ENCODE data around the gene KLK1. TPM values are rescaled to one million over a fixed set of nuclear protein-coding genes. Genes with fewer than 3 reads are reported as not detected.

KLK1 gene
- polyA plus RNA-seq, 1 donor from 2014 or later, result not detected

DNA sequence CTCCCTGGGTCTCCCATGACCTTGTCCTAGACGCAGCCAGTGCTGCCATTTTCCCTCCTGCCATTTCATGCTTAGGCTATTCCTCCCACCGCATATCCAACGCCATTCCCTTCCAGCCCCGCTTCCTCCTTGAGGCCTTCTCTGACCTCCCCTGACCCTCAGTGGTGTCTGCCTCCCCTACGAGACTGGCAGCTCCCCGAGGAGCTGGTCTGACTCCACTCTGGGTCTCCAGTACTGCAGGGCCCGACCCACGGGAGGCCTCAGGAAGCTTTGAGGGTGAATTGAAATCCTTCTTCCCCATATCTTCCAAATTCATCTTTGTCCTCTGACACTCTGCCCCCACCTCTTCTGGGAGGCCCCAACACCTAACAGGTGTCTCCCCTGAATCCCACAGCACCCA lies 9.1 kb upstream of the KLK1 start:
- H3F3A ChIP-seq (ENCODE audit: insufficient read depth, low read length, poor library complexity, severe bottlenecking), result no peaks in the 10 kb centered on the region

DNA sequence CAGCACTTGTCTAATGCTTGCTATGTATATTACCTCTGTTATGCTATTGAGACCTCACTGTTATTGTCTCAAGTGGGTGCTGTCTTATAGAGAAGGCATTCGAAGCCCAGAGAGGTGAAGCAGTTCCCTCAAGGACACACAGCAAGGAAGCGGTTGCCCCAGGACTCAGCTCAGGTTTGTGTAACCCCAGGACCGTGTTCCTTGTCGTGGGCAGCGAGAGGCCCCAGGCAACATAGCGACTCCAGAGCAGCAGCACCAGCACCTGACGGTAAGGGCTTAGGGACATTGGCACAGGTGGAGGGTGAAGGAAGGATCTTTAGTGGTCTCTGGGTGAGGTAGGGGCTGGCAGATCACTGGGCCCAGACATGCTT lies 7.4 kb upstream of the KLK1 start:
- H3K9me2 ChIP-seq (ENCODE audit: insufficient read depth, low read length), result no peaks in the 10 kb centered on the region
- H3K79me2 ChIP-seq (replicated peaks; ENCODE audit: insufficient read depth, low read length), result no peaks in the 10 kb centered on the region
- no peak overlapping the region for H3K9ac ChIP-seq (ENCODE audit: low read length)
- no peaks in the 10 kb centered on the region for H3K9me3 ChIP-seq (ENCODE audit: low read length)
- H3K4me3 ChIP-seq (ENCODE audit: low read length), result no peak overlapping the region
- H3K27me3 ChIP-seq (ENCODE audit: insufficient read depth, low read depth, low read length), result peaks cover 12% of the 10 kb centered on the region
- no peaks in the 10 kb centered on the region for H3K36me3 ChIP-seq (ENCODE audit: insufficient read depth, low read length)
- H3K27ac ChIP-seq (ENCODE audit: low read length), result no peak overlapping the region
- no peaks in the 10 kb centered on the region for H3F3A ChIP-seq (ENCODE audit: insufficient read depth, low read length, poor library complexity, severe bottlenecking)
- TF ChIP-seq POLR2AphosphoS5 (IDR thresholded peaks at IDR 0.05) (no peak), MXI1 (conservative IDR thresholded peaks at IDR 0.05; ENCODE audit: poor library complexity, severe bottlenecking) (no peak), EP300 (conservative IDR thresholded peaks at IDR 0.05; ENCODE audit: poor library complexity, severe bottlenecking) (no peak), SMC3 (conservative IDR thresholded peaks at IDR 0.05; ENCODE audit: poor library complexity) (no peak), TAF1 (IDR thresholded peaks at IDR 0.05; ENCODE audit: low read depth) (no peak), RAD21 (conservative IDR thresholded peaks at IDR 0.05) (no peak), EZH2 (IDR thresholded peaks at IDR 0.05; ENCODE audit: borderline replicate concordance, insufficient read depth, low read length, poor library complexity, severe bottlenecking) (no peak)
- TF ChIP-seq, protein P1, sequence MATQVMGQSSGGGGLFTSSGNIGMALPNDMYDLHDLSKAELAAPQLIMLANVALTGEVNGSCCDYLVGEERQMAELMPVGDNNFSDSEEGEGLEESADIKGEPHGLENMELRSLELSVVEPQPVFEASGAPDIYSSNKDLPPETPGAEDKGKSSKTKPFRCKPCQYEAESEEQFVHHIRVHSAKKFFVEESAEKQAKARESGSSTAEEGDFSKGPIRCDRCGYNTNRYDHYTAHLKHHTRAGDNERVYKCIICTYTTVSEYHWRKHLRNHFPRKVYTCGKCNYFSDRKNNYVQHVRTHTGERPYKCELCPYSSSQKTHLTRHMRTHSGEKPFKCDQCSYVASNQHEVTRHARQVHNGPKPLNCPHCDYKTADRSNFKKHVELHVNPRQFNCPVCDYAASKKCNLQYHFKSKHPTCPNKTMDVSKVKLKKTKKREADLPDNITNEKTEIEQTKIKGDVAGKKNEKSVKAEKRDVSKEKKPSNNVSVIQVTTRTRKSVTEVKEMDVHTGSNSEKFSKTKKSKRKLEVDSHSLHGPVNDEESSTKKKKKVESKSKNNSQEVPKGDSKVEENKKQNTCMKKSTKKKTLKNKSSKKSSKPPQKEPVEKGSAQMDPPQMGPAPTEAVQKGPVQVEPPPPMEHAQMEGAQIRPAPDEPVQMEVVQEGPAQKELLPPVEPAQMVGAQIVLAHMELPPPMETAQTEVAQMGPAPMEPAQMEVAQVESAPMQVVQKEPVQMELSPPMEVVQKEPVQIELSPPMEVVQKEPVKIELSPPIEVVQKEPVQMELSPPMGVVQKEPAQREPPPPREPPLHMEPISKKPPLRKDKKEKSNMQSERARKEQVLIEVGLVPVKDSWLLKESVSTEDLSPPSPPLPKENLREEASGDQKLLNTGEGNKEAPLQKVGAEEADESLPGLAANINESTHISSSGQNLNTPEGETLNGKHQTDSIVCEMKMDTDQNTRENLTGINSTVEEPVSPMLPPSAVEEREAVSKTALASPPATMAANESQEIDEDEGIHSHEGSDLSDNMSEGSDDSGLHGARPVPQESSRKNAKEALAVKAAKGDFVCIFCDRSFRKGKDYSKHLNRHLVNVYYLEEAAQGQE (IDR thresholded peaks at IDR 0.05; ENCODE audit: borderline replicate concordance), result no peak
- TF ChIP-seq, protein P2, sequence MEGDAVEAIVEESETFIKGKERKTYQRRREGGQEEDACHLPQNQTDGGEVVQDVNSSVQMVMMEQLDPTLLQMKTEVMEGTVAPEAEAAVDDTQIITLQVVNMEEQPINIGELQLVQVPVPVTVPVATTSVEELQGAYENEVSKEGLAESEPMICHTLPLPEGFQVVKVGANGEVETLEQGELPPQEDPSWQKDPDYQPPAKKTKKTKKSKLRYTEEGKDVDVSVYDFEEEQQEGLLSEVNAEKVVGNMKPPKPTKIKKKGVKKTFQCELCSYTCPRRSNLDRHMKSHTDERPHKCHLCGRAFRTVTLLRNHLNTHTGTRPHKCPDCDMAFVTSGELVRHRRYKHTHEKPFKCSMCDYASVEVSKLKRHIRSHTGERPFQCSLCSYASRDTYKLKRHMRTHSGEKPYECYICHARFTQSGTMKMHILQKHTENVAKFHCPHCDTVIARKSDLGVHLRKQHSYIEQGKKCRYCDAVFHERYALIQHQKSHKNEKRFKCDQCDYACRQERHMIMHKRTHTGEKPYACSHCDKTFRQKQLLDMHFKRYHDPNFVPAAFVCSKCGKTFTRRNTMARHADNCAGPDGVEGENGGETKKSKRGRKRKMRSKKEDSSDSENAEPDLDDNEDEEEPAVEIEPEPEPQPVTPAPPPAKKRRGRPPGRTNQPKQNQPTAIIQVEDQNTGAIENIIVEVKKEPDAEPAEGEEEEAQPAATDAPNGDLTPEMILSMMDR (IDR thresholded peaks at IDR 0.05; ENCODE audit: poor library complexity, severe bottlenecking), result no peak
- H2AFZ ChIP-seq (ENCODE audit: low read depth, low read length), result no peak overlapping the region
- H3K4me2 ChIP-seq (ENCODE audit: low read length), result no peak overlapping the region
- no peaks in the 10 kb centered on the region for H4K20me1 ChIP-seq (ENCODE audit: insufficient read depth)

More for the DNA sequence above, 9.1 kb upstream of the KLK1 start:
- H3K27ac ChIP-seq (ENCODE audit: low read length), result no peak overlapping the region
- no peak overlapping the region for H3K4me2 ChIP-seq (ENCODE audit: low read length)
- H4K20me1 ChIP-seq (ENCODE audit: insufficient read depth), result no peaks in the 10 kb centered on the region
- no peak overlapping the region for H3K9ac ChIP-seq (ENCODE audit: low read length)
- peaks cover 26% of the 10 kb centered on the region for H3K27me3 ChIP-seq (ENCODE audit: insufficient read depth, low read depth, low read length)
- TF ChIP-seq POLR2AphosphoS5 (IDR thresholded peaks at IDR 0.05) (no peak), TAF1 (IDR thresholded peaks at IDR 0.05; ENCODE audit: low read depth) (no peak), RAD21 (conservative IDR thresholded peaks at IDR 0.05) (no peak), SMC3 (conservative IDR thresholded peaks at IDR 0.05; ENCODE audit: poor library complexity) (no peak), MXI1 (conservative IDR thresholded peaks at IDR 0.05; ENCODE audit: poor library complexity, severe bottlenecking) (no peak), EP300 (conservative IDR thresholded peaks at IDR 0.05; ENCODE audit: poor library complexity, severe bottlenecking) (no peak), EZH2 (IDR thresholded peaks at IDR 0.05; ENCODE audit: borderline replicate concordance, insufficient read depth, low read length, poor library complexity, severe bottlenecking) (no peak)
- TF ChIP-seq, protein P2 (IDR thresholded peaks at IDR 0.05; ENCODE audit: poor library complexity, severe bottlenecking), result no peak
- TF ChIP-seq, protein P1 (IDR thresholded peaks at IDR 0.05; ENCODE audit: borderline replicate concordance), result no peak
- no peak overlapping the region for H2AFZ ChIP-seq (ENCODE audit: low read depth, low read length)
- H3K9me2 ChIP-seq (ENCODE audit: insufficient read depth, low read length), result no peaks in the 10 kb centered on the region
- H3K79me2 ChIP-seq (replicated peaks; ENCODE audit: insufficient read depth, low read length), result no peaks in the 10 kb centered on the region
- no peaks in the 10 kb centered on the region for H3K36me3 ChIP-seq (ENCODE audit: insufficient read depth, low read length)
- no peak overlapping the region for H3K4me3 ChIP-seq (ENCODE audit: low read length)
- H3K9me3 ChIP-seq (ENCODE audit: low read length), result no peaks in the 10 kb centered on the region

Data from neural cell (in vitro differentiated cells).